Amniotic epithelial cell (primary cell): ENCODE results near the gene PCBP3.
"Not testable (repeated sequence)": the region's sequence is repeated elsewhere in the genome, so short reads cannot be mapped to it uniquely, and the experiment has no call there.

Source experiments
- DNase-seq: peaks from one replicate; pipeline ENCODE4 v3.0.0-alpha.2; 2010; ENCODE audit warnings: low read depth

Gene PCBP3

DNA sequence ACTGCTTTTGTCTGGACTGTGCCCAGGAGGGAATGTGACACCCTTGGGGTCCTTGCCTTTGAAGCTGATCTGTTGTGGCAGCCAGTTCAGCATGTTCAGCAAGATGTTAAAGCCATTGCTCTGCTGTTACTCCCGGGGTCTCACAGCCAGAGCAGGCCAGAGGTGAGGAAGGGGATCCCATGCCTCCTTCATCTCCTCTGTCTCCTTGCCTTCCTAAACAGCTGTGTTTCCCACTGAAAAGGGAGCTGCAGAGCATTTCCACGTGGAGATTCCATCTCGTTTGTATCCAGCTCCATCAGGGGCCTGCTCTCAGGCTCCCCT lies 202.2 kb downstream of the PCBP3 start:
- no peak for DNase-seq

DNA sequence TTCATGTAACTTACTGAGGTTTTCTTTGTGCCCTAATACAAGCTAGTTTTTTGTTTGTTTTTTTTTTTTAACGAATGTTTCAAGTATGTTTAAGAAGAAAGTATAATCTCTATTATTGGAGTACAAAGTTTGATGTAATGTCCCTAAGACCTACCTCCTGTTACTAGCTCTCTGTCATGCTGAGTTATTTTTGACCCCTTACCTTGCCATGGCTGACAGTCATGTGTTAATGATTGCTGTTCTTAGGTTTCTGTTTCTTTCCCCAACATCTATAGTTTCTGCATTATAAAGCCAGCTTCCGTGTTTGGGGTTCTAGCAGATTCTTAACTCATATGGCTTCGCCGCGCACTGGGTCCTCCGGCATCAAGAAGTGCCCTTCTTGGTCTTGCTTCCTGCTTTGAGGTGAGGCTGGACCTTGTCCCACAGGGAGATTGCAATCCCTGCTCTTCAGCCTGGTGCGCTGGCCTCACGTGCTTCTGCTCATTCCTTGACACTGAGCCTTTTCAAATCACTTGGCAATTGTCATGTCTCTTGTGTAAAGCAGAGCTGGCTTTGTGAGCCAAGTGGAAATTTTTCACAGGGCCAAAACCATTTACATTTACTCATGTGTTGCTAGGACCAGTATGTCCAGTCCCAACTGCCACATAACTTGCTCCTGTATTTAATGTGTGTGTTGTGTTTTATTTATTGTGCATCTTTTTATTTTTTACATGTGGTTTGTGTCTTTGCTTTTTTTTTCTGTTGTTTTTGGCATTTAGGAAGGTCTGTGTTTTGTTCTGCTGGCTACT lies 203.0 kb downstream of the PCBP3 start:
- DNase-seq: no peak

DNA sequence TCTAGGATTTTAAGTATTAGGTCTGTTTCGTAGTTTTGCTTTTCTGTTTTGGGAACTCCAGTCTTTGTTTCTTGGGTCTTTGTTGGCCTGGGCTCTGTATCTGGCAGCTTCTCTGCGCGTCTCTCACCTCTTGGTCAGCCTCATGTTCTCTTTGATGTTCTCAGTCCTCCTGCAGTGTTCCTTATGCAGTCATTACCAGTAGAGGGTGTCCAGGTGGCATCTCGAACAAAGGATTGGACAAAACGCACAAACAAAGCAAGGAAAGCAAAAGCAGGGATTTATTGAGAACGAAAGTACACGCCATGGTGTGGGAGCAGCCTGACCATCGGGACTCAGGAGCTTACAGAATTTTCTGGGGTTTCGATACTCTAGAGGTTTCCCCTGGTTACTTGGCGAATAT lies 204.3 kb downstream of the PCBP3 start:
- no peak for DNase-seq

DNA sequence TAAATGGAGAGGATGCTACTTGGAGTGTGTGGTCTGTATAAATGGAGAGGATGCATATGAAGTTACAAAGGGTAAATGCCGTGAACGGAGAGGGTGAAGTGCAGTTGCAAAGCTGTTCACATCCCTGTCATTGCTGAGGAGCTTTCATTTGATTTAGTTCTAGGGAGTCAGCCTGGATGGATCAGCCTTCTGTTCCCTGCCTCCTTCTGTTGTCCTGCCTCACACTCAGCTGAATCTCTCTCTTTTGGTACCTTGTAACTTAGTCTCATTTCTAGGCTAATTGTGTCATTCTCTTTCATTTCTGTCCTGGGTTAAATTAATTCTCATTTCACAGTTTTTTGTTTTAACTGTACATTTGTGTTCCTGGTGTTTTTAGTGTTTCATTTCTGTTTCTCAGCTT lies 204.8 kb downstream of the PCBP3 start:
- DNase-seq: no peak

DNA sequence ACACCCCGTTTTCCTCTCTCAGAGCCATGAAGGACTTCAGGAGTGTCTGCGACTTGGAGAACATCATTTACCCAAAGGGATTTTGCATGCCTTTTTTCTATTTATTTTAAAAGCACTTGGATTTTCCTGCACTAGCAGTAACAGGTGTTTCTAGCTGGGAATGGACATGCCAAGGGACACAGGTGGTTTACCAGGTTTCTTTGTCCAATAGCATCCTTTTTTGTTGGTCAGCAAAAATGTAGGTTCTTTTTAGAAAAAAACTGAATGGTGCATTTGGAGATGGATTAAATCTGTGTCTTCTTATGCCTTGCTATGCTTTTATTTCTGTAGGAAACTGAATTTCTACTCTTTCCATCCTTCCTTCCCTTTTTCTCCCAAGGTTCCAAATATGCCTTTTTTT lies 205.3 kb downstream of the PCBP3 start:
- DNase-seq: no peak

DNA sequence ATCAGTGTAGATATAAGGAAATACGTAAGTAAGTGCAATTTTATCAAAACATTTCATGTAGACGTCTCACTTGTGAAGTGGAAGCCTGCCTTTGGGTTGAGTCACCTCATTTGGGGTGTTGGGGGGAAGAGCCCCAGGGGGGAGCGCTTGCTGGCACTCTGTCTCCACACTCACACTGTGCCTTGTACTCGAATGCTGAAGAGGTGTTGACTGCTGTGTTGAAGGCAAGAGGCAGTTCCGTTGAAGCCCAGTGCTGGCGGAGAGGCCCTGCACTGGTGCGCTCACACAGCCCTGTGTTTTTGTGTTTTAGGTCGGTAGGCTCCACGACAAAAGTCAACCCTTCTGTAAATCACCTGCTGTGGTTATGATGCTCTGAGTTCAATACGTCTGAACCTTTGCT lies 206.1 kb downstream of the PCBP3 start:
- no peak for DNase-seq

DNA sequence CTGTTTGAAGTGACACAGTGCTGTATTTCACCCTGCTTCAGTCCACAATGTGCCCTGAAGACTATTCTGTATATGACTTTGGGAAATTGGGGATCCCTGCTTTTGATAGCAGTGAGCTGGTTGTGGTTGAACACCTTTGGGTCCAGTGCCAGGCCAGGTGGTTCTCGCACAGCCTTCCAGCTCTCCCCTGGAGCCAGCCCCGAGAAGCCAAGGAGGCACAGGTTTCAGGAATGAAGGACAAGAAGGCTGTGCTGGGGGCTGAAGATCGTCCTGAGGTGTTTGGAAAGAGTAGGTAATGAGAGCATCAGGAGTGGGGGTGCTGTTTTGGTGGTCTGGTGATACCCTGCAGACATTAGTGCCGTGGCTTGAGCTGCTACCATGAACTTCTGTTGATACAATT lies 206.7 kb downstream of the PCBP3 start:
- no peak for DNase-seq

DNA sequence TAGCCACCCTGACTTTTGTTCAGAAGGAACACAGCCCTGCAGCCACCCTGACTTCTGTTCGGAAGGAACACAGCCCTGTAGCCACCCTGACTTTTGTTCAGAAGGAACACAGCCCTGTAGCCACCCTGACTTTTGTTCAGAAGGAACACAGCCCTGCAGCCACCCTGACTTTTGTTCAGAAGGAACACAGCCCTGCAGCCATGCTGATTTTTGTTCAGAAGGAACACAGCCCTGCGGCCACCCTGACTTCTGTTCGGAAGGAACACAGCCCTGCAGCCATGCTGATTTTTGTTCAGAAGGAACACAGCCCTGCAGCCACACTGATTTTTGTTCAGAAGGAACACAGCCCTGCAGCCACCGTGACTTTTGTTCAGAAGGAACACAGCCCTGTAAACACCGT lies 208.9 kb downstream of the PCBP3 start:
- DNase-seq: not testable (repeated sequence)

DNA sequence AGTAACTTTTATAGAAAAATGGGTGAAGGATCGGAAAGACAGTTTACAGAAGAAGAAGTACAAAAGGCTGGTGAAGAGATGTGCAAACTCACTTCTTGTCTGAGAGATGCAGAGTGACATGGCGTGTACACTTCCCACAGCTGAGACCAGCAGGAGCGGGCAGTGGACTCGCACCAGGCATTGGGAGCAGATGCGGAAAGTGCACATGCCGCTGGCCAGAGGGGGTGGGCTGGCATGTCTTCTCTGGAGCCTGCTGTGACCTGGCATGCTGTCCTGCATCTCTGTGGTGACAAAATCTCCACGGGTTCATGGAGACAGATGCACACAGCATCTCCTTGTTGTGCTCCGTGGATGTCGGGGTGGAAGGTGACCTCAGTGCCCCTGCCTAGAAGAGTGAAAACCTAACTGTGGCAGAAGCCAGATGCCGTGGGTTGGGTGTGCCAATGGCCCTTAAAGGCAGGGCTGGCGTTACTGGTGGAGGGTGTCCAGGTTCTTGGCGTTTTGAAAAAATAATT lies 209.4 kb downstream of the PCBP3 start:
- DNase-seq: no peak

DNA sequence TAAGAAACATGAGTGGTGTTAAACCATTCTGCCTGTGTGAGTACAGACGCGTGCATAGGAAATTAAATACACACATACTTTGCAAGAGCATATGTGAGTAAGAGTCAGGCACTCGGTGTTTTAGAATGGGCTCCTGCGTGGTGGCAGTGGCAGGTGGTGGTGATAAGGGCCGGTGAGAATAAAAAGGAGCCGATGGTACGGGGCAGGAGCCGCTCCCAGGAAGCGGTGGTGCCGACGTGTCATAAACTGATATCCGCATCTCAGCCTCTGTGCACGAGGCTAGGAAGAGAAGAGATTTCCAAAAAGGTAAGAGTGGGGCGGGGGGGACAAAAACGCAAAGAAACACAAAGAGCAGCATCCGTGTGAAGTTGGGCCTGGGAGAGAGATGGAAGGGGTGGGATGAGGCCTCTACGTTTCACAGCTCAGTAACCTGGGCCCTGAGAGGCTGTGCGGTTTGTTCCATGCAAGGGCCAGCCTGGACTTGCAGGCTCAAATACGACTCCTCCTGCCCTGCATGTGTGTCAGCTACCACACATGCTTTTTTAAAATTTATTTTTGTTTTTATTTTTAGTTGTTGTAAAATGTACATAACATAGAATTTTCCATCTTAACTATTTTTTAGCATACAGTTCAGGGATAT lies 210.3 kb downstream of the PCBP3 start:
- no peak for DNase-seq

DNA sequence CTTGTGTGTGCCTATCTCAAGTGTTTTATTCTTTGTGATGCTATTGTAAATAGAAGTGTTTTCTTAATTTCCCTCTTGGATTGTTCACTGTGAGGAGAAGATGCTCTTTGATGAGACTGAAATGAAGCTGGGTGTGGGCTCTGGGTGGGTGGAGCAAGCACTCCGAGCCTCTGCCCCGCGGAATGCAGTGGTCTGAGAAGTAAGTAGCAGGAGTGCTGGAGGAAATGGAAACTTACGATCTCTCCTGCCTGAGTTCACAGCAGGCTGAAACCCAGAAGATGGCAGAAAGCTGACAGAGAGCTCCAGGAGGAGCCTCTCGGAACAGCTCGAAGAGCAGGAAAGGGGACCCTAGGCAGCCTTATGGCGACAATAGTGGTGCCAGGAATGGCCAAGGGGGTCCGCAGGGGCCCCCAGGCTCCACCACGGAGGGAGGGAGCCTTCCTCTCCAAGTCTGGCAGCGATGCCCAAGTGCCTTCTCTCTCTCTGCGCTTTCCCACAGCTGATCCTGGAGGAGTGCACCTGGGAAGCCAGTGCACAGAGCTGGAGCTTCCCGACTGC lies 211.2 kb downstream of the PCBP3 start:
- no peak for DNase-seq

DNA sequence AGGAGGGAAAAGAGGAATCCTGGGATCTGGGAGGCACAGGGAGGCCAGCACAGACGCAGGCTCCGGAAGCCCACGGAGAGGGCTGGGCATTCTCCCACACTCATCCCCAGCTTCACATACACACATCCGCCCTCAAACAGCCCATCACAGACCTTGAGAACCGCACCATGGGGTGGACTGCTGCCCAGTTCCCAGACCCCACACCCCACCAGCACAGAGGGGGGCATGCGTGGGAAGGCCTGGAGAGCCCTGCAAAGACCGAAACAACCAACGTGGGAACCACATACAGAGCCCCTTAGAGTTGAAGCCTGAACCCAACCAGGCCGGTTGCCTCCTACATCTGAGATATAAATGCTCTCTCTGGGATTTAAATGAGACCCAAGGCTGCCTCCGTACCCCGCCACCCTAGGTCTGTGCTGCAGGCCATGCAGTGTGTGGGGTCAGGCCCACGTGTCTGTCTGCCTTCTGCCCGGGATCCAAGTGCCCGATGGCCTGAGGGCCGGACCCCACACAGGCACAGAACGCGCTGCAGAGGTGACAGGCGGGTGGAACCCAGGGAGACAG lies 211.8 kb downstream of the PCBP3 start:
- no peak for DNase-seq

DNA sequence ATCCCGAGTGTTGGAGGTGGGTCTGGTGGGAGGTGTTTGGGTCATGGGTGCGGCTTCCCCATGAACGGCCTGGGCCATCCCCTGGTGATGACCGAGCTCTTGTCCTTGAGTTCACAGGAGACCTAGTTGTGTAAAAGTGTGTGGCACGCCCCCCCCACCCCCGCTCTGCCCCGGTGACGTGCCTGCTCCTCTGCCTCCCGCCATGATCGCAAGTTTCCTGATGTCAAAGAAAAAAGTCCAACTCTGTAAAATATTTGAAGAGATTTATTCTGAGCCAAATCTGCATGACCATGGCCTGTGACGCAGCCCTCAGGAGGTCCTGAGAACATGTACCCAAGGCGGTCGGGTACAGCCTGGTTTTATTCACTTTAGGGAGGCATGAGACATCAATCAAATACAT lies 212.9 kb downstream of the PCBP3 start:
- no peak for DNase-seq

DNA sequence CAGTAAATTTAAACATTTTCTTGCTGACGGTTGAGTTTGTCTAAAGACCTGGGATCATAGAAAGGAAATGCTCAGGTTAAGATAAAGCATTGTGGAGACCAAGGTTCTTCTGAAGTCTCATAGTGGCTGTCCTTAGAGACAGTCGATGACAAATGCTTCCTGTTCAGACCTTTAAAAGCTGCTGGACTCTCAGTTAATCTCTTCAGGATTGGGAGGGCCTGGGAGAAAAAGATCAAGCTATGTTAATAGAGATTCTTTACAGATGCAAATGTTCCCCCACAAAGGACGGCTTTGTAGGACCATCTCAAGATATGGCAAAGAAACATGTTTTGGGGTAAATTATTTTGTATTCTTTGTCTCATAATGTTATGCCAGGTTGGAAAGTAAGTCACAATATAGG lies 213.4 kb downstream of the PCBP3 start:
- no peak for DNase-seq

DNA sequence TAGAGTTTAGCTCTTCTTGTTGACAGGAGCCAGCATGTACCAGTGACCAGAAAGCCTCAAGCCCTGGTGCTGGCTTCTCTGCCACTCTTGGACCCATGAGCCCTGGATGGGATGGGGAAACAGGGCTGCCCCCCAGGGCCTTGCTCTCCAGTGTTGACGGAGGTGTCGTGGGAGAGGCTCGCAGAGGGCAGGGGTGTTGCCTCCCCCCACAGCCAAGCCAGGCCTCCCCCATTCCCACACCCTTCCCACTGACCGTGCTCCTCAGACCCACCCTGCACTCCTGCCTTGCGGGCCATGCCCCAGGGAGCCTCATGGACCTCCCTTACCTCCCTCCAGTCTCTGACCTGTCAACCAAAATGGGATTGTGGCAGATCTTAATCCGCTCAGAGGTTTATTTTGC lies 214.2 kb downstream of the PCBP3 start:
- DNase-seq: no peak

DNA sequence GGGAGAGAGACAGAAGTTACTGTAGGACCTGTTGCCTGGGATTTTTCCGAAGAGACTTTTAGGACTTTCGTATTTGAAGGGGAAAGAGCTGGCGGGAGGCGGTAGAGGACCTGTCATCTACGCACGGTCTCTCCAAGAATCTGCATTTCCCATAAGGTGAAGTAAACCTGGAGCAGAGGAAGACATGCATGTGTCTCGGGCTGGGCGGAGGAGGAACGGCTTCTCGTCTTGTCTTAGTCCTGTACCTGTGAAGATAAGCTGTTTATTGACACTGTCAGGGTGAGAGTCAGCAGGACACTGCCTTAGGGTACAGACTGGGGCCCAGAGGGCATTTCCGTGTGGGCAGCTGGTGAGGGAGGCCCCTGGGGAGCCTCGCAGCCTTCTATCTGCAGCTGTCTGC lies 214.7 kb downstream of the PCBP3 start:
- no peak for DNase-seq

DNA sequence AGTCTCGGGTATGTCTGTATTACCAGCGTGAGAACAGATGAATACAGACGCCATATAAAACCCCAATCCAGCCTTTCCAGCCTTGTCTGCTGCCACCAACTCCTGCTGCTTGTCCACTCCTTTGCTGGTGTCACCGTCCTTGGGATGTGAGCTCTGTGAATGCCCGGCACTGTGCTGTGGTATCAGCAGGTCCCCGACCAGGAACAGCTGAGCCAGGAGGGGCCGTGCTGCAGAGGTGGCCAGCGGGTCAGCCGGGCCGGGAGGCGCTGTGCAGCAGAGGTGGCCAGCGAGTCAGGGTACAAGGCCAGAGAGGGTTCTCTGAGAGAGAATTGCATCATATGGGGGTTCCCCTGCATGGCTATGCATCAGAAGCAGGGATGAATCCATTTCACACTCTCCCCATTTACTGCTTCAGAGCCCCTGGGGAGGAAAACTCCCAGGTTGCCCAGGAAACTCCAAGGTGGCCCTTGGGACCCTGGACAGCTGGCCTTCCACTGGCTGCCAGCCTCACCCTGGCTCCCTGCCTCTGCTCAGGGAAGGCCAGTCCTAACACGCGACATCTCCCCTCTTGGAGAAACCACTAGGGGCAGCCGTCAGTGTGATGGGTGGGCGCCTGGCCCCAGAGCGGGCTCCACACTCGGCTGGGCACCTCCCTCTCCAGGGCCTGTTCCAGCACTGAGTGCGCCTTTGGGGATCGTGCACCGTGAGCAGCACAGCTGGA lies 215.7 kb downstream of the PCBP3 start:
- no peak for DNase-seq

DNA sequence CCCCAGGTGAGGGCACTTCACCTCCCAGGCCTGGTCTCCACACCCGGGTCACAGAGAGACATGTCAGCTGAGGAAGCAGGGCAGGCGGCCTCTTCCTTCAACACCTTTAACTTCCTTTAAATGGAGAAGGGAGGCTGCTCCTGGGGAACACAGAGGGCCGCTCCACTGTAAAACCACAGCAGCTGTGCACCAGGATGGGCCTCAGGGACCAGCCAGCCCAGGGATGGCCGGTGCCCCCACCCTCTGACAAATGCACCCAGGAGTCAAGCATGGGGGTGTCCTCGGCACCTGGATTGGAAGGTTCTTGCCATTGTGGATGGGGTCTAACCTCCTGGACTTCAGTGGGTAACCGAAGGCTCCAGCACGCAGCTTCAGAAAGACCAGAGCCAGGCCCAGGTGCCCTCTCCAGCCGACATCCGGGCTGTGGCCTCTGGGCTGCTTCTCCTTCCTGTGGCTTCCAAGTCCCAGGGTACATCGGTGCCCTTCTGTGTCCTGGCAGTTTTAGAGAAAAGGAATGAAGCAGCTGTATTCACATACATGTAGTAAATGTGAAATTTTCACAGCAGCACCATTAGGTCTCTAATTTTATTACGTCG lies 216.3 kb downstream of the PCBP3 start:
- no peak for DNase-seq

DNA sequence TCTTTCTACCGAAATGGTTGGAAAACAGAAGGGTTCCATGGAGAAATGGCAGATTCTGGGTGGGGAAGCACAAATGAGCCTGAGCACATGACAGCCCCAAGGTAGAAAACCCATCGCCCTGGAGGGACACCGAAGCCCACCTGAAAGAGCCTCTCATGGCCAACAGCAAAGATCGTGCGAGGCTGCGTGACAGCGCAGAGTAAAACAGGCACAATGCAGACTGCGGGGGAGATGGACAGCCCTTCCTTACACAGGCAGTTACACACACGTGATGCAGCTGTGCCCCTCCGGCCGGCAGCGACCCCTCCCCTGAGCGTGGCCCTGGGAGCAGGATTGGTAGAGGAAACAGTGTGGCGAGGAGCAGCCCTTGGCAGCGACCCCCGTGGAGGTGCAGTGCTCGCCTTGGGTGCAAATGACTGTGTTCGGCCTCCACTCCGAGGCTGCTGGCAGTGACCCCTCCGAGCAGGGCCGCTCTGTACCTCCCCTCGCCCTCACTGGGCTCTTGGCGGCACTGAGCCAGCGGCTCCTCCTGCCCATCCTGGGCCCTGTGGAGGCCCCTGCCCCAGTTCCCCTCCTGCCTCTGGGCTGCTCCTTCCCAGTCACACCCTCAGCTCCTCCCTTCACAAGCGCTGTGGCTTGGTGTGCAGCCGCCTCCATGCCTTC lies 217.1 kb downstream of the PCBP3 start:
- DNase-seq: no peak

DNA sequence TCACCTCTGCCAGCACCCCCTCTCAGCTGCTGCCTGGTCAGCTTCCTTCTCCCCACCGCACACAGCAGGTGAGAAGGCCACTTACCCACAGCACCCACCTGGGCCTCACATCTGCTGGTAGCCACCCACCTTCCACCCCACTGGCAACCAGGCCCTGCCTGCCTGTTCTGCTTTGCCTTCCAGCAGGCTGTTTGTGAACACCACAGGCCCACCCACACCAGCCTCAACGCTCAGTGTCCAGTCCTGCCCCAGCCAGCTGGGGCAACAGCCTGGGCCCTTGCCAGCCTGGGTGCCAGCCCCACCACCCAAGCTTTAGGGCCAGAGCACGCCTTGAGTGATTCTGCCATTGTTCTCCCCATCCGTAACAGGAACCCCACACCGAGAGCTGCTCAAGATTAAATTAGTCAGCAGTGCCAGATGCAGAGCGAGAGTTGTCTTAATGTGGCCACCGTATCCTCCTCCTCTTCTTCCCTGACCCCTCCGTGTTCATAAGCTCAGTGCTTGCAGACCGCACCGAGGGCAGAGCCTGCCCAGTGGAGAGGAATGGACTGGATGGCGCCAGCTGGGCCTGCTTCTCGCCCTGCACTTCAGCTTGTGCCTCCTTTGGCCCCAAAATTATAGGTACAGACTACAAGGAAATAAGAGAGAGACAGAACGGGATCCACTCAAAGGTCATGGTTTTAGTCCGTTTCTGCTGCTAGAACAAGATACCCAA lies 217.8 kb downstream of the PCBP3 start:
- DNase-seq: no peak
